Muscle layer of duodenum (tissue), 2 donors: Measurements from ENCODE around the gene CXorf58.
A peak's percentile ranks its signal among the peaks of the same experiment; 100 is the strongest.

ENCODE experiments used
- H3K27ac ChIP-seq: one replicate; pipeline ENCODE4 v1.7.0; 2013; ENCODE audit warnings: mild to moderate bottlenecking, low read length
- H3K27me3 ChIP-seq: one replicate; pipeline ENCODE4 v1.7.0; 2013; ENCODE audit warnings: low read depth, mild to moderate bottlenecking, control low read depth, low read length
- H3K36me3 ChIP-seq, 2 donors: one replicate each; pipeline ENCODE4 v1.7.0; 2013; ENCODE audit warnings: low read length in 2 of 2, control low read depth in 1 of 2, mild to moderate bottlenecking in 1 of 2; ENCODE audit not compliant: insufficient read depth in 2 of 2, control insufficient read depth in 1 of 2
- H3K4me1 ChIP-seq, 2 donors: one replicate each; pipeline ENCODE4 v1.7.0; 2013; ENCODE audit warnings: low read length in 2 of 2, mild to moderate bottlenecking in 2 of 2, control low read depth in 1 of 2, moderate library complexity in 1 of 2; ENCODE audit not compliant: insufficient read depth in 2 of 2, control insufficient read depth in 1 of 2
- H3K4me3 ChIP-seq, 2 donors: one replicate each; pipeline ENCODE4 v1.7.0; 2013; ENCODE audit warnings: low read length in 2 of 2, low read depth in 1 of 2, mild to moderate bottlenecking in 1 of 2
- H3K9me3 ChIP-seq, 2 donors: one replicate each; pipeline ENCODE4 v1.7.0; 2013; ENCODE audit warnings: low read length in 2 of 2, control low read depth in 1 of 2, mild to moderate bottlenecking in 1 of 2; ENCODE audit not compliant: control insufficient read depth in 1 of 2
- donor health status: healthy.

CXorf58 gene

GRCh38 chrX:23936180-23936579 is 28.4 kb downstream of the CXorf58 start:
- no peaks in the 10 kb centered on the region for H3K27me3 ChIP-seq
- no peaks in the 10 kb centered on the region for H3K36me3 ChIP-seq
- H3K9me3 ChIP-seq: no peaks in the 10 kb centered on the region
- H3K4me1 ChIP-seq: peaks cover 0 to 3% of the 10 kb centered on the region in 2 donors
- H3K27ac ChIP-seq: no peak overlapping the region
- no peak overlapping the region for H3K4me3 ChIP-seq

GRCh38 chrX:23937100-23937499 is 29.3 kb downstream of the CXorf58 start:
- no peaks in the 10 kb centered on the region for H3K9me3 ChIP-seq
- no peaks in the 10 kb centered on the region for H3K27me3 ChIP-seq

DNA sequence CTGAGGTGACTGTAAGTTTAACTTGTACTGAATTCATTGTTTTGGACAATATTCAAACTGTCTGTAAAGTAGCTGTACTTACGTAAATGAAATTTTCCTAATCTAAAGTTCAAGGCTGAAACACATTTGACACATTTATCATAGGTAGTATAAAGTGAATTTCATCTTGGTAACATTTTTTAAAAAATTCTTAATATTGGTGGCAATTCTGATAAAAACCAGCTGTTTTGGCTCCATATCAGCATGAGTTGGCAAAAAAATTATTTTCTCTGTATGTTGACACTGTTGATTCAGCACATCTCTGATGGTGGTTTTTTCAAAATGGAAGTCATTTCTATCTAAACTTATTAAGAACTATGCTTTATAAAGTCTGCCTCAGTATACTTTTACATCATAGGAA is 30.9 kb downstream of the CXorf58 start:
- no peaks in the 10 kb centered on the region for H3K36me3 ChIP-seq
- H3K4me1 ChIP-seq: no peaks in the 10 kb centered on the region
- H3K27ac ChIP-seq: no peak overlapping the region
- no peaks in the 10 kb centered on the region for H3K9me3 ChIP-seq
- H3K4me3 ChIP-seq: no peak overlapping the region
- no peaks in the 10 kb centered on the region for H3K27me3 ChIP-seq

More at GRCh38 chrX:23937100-23937499, 29.3 kb downstream of the CXorf58 start:
- no peak overlapping the region for H3K4me3 ChIP-seq
- no peaks in the 10 kb centered on the region for H3K36me3 ChIP-seq
- no peaks in the 10 kb centered on the region for H3K4me1 ChIP-seq
- no peak overlapping the region for H3K27ac ChIP-seq

- Histone ChIP-seq H3K27me3 (no peaks in the 10 kb centered on the region), H3K36me3 (no peaks in the 10 kb centered on the region), H3K9me3 (no peaks in the 10 kb centered on the region), H3K4me3 (no peak overlapping the region), H3K27ac (no peak overlapping the region), H3K4me1 (no peaks in the 10 kb centered on the region)
Observed at GRCh38 chrX:23939203-23939602, 31.4 kb downstream of the CXorf58 start.

DNA sequence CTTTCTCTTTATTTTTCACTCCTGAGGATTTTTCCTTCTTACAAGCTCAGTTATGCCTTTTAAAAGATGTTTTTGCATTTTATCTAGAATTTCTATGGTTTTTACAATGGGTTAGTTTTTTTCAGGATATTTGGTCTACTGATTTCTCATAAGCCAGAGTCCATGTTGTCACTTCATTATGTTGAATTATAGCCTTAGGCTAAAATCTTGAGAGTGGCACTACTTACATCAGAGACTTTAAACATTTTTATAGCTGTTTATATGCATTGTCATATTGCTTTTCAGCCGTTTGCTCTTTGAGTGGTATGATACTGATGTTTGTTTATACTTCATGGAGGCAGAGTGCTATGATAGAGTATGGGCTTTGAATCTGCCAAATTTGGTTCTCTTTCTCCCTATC is 36.4 kb downstream of the CXorf58 start:
- H3K27me3 ChIP-seq: no peaks in the 10 kb centered on the region
- H3K27ac ChIP-seq: no peak overlapping the region

DNA sequence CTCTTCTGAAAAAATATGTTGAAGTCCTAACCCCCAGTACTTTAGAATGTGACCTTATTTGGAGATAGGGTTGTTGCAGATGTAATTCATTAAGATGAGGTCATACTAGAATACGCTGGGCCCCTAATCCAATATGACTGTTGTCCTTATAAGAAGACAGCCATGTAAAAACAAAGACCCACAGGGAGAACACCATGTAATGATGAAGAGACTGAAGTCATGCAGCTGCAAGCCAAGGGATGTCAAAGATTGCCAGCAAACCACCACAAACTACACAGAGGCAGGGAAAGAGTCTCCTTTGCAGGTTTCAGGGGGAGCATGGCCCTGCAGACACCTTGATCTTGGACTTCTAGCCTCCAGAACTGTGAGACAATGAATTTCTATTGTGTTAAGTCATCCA is 37.4 kb downstream of the CXorf58 start:
- Histone ChIP-seq H3K9me3 (no peaks in the 10 kb centered on the region), H3K27me3 (no peaks in the 10 kb centered on the region), H3K4me1 (no peaks in the 10 kb centered on the region), H3K36me3 (no peaks in the 10 kb centered on the region), H3K27ac (no peak overlapping the region), H3K4me3 (no peak overlapping the region)

More for the DNA sequence above, 36.4 kb downstream of the CXorf58 start:
- Histone ChIP-seq H3K4me3 (no peak overlapping the region), H3K36me3 (no peaks in the 10 kb centered on the region), H3K4me1 (no peaks in the 10 kb centered on the region), H3K9me3 (no peaks in the 10 kb centered on the region)

DNA sequence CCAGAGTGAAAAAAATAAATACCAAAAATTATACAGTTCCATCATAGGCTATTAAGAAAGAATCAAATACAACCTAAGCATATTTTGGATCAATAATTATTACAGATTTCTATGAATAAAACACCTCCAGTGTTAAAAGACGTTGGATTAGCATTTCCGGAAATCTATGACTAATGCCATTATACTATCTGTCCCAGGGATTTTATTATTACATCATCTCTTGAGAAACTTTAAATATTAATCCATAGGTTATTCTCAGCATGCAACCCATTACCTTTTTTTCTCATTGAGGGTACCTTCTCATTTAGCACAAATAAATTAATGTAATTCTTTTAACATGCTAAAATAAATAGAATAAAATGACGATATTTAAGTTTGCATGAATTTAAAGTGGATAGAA is 44.6 kb downstream of the CXorf58 start:
- Histone ChIP-seq H3K36me3 (no peaks in the 10 kb centered on the region), H3K27ac (no peak overlapping the region), H3K9me3 (no peaks in the 10 kb centered on the region), H3K4me3 (no peak overlapping the region), H3K27me3 (no peaks in the 10 kb centered on the region), H3K4me1 (no peaks in the 10 kb centered on the region)

DNA sequence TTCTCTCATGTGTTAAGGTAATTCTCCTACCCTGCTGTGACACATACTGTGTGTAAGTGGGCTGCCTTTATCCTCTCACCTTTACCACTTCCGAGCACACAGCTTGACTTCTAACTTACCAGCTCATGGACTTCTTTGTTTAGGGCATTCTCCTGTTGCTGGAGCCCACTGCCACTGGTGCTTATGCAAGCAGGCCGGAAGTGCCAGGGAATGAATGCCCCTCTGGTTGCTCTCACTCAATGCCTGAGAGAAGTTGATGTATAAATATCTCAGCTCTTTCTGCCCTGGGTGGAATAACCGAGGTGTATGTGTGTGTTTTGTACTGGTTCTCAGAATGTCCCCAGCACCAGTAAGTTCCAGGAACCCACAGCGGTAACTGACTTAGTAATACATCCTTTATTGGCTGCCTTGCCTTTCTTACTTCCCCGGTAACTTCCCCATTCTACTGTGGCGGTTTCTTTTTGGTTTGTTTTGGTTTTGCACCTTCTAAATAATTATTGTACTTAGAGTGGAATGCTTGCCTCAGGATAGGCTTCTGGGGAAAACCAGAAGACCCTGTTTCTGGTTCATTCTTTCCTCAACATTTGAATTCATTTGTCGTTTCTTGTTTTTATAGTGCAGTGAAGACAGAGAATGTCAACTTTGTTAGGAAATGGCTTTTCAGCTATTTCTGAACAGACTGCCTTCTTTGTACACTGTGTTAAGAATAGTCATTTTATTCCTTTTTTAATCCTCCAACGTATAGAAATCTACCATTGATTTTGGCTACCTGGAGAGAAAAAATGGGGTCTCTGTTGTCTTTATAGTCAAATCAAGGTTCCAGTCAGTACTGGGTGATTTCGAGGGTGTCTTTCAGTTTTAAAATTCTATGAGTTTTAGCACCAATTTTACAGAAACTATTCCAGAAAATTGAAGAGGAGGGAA is 45.4 kb downstream of the CXorf58 start:
- Histone ChIP-seq H3K4me1 (no peaks in the 10 kb centered on the region), H3K27ac (peak overlapping the region; percentile 31), H3K4me3 (no peak overlapping the region), H3K36me3 (no peaks in the 10 kb centered on the region), H3K9me3 (no peaks in the 10 kb centered on the region), H3K27me3 (no peaks in the 10 kb centered on the region)

DNA sequence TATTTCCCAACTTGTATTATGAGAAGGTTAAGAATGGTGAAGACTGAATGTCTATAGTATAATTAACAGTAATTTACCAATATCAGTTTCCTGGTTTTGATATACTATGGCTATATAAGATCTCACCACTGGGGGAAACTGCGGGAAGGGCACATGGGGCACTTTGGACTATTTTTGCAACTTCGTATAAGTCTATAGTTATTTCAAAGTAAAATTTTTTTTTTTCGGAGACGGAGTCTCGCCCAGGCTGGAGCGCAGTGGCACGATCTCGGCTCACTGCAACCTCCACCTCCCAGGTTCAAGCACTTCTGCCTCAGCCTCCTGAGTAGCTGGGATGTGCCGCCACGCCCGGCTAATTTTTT is 46.1 kb downstream of the CXorf58 start:
- Histone ChIP-seq H3K4me3 (no peak overlapping the region), H3K4me1 (no peaks in the 10 kb centered on the region), H3K36me3 (no peaks in the 10 kb centered on the region), H3K27ac (no peak overlapping the region), H3K9me3 (no peaks in the 10 kb centered on the region), H3K27me3 (no peaks in the 10 kb centered on the region)

DNA sequence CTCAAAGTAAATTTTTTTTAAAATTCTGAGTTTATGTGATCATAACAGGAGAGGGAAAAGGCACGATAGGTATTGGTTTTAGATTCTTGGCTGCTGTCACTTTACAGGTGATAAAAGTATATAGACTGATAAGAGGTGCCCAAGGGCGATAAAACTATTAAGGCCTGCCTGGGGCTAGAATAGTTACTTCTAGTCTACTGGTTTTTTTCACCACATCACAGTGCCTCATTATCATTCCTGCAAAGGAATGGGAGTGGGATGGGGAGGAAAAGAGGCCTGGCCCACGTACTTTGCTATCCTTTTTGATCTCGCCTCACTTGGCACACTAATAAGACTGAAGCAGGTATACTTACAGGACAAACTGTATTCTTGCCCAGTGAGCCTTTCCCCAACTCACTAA is 46.6 kb downstream of the CXorf58 start:
- H3K27ac ChIP-seq: no peak overlapping the region
- no peaks in the 10 kb centered on the region for H3K9me3 ChIP-seq
- H3K27me3 ChIP-seq: no peaks in the 10 kb centered on the region
- no peaks in the 10 kb centered on the region for H3K36me3 ChIP-seq
- H3K4me1 ChIP-seq: no peaks in the 10 kb centered on the region
- no peak overlapping the region for H3K4me3 ChIP-seq

GRCh38 chrX:23959781-23960180 is 52.0 kb downstream of the CXorf58 start:
- Histone ChIP-seq H3K9me3 (no peaks in the 10 kb centered on the region), H3K27me3 (no peaks in the 10 kb centered on the region), H3K4me1 (no peaks in the 10 kb centered on the region), H3K4me3 (no peak overlapping the region), H3K27ac (no peak overlapping the region), H3K36me3 (no peaks in the 10 kb centered on the region)

- no peaks in the 10 kb centered on the region for H3K36me3 ChIP-seq
- H3K27me3 ChIP-seq: no peaks in the 10 kb centered on the region
- no peak overlapping the region for H3K4me3 ChIP-seq
- H3K9me3 ChIP-seq: no peaks in the 10 kb centered on the region
- no peak overlapping the region for H3K27ac ChIP-seq
- H3K4me1 ChIP-seq: no peaks in the 10 kb centered on the region
Observed at GRCh38 chrX:23964191-23964590, 56.4 kb downstream of the CXorf58 start.
